Lung (tissue), 12 donors: ENCODE results near the gene NDFIP1. TPM values are rescaled to one million over a fixed set of nuclear protein-coding genes. Genes with fewer than 3 reads are reported as not detected.

Experiments used
- ATAC-seq: fragments of 200-7000 bp; cut with Tn5 transposase; one replicate; pipeline ENCODE4 v1.9.1; 2020; ENCODE audit warnings: moderate number of reproducible peaks; ENCODE audit not compliant: insufficient read depth, low FRiP score
- DNase-seq, 3 donors: peaks; one replicate each; pipeline ENCODE4 v3.0.0-alpha.2; 2013 to 2017
- H3K27ac ChIP-seq, 2 donors: one replicate each; pipeline ENCODE4 v1.5.1; 2013; ENCODE audit warnings: mild to moderate bottlenecking in 2 of 2, moderate library complexity in 2 of 2, control low read depth in 1 of 2, inconsistent platforms in 1 of 2, low read depth in 1 of 2, low read length in 1 of 2
- H3K27me3 ChIP-seq, 3 donors: one replicate each; pipeline ENCODE4 v1.5.1; 2013; ENCODE audit warnings: low read length in 2 of 3; ENCODE audit not compliant: control insufficient read depth in 3 of 3, insufficient read depth in 3 of 3
- H3K36me3 ChIP-seq, 4 donors: one replicate each; pipeline ENCODE4 v1.5.1; 2013; ENCODE audit warnings: low read length in 4 of 4, mild to moderate bottlenecking in 1 of 4, moderate library complexity in 1 of 4; ENCODE audit not compliant: control insufficient read depth in 4 of 4, insufficient read depth in 4 of 4
- H3K4me1 ChIP-seq, 5 donors: one replicate each; pipeline ENCODE4 v1.5.1; 2013; ENCODE audit warnings: low read length in 5 of 5, mild to moderate bottlenecking in 2 of 5, moderate library complexity in 1 of 5; ENCODE audit not compliant: control insufficient read depth in 5 of 5, insufficient read depth in 5 of 5
- H3K4me3 ChIP-seq: one replicate; pipeline ENCODE4 v1.5.1; 2013; ENCODE audit warnings: mild to moderate bottlenecking, control low read depth, moderate library complexity
- H3K9ac ChIP-seq, 2 donors: one replicate each; pipeline ENCODE4 v1.5.1; 2013; ENCODE audit warnings: low read length in 2 of 2, control low read depth in 1 of 2; ENCODE audit not compliant: insufficient read depth in 1 of 2
- H3K9me3 ChIP-seq, 4 donors: one replicate each; pipeline ENCODE4 v1.5.1; 2013; ENCODE audit warnings: low read length in 3 of 4, mild to moderate bottlenecking in 1 of 4, moderate library complexity in 1 of 4; ENCODE audit not compliant: control insufficient read depth in 4 of 4, insufficient read depth in 3 of 4
- CTCF ChIP-seq: IDR thresholded peaks from 2 replicates; pipeline ENCODE4 v1.5.1; 2012; ENCODE audit warnings: mild to moderate bottlenecking; ENCODE audit errors: control extremely low read depth, extremely low read depth
- WGBS, 2 donors: extraction: QIAGEN DNeasy Blood & Tissue Kit; methylation state at CpG; one replicate each; pipeline ENCODE4 v1.1.7; 2013; 5-methylcytosine and 5-hydroxymethylcytosine counted together
- polyA plus RNA-seq, 2 donors: library from polyadenylated mRNA; stranded (reverse); fragments of 200-250 nt; gene quantifications; one replicate each; pipeline ENCODE4 v1.2.1, GENCODE V29; 2013
- total RNA-seq, 2 donors: library from RNA; depleted of rRNA in 1 of 2; stranded (reverse); fragments of >200 nt in 1 of 2; gene quantifications; one replicate each; pipeline ENCODE4 v1.2.1, GENCODE V29; 2014 to 2021
- donor health status: control.
- donor health status: control.
- donor health status: Bipolar disorder and iron deficiency.
- donor health status: healthy.
- donor health status: DM: yes; HTN: yes; CAD: no.

Gene NDFIP1
- total and polyA plus RNA-seq, 4 donors = 31.5 to 106 (median 68.4) TPM

DNA sequence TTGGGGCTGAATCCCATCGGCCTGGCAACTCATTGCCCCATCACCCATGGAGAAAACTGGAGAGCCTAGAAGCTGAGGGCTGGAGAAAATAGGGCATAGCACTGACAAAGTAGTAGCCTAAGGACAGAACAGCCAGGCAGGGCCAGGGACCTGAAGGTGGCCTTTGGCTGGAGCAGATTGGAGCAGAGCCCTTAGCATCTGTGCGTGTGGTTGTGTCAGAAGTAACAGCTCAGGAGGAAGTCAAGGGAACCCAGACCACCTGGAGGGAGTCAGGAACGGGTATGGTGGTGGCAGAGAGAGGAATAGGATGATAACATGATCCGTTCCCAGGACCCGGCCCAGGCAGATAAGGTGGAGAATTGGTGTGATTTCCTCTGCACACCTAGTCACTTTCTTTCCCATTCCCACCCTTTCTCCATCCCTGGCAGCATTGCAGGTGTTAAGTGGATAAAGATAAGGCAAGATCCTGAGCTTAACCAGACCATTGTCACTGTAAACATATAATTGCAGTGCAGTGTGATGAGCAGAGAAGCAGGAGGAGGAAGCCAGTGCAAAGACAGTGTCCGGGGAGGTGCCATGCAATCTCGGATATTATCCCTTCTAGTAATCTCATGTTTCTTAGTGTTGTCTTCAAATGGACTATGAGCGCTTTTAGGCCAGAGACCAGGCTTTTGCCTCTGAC is 67.0 kb downstream of the NDFIP1 start:
- no peaks in the 10 kb centered on the region for H3K4me1 ChIP-seq
- H3K36me3 ChIP-seq = no peaks in the 10 kb centered on the region
- no peaks in the 10 kb centered on the region for H3K9me3 ChIP-seq
- no peak overlapping the region for H3K27ac ChIP-seq
- no peak for ATAC-seq
- WGBS, 2 donors = 83 to 87% methylated on average over 8 of the region's 8 CpGs
- no peak for TF ChIP-seq CTCF
- DNase-seq = no peak
- no peak overlapping the region for H3K9ac ChIP-seq
- no peaks in the 10 kb centered on the region for H3K27me3 ChIP-seq
- no peak overlapping the region for H3K4me3 ChIP-seq

DNA sequence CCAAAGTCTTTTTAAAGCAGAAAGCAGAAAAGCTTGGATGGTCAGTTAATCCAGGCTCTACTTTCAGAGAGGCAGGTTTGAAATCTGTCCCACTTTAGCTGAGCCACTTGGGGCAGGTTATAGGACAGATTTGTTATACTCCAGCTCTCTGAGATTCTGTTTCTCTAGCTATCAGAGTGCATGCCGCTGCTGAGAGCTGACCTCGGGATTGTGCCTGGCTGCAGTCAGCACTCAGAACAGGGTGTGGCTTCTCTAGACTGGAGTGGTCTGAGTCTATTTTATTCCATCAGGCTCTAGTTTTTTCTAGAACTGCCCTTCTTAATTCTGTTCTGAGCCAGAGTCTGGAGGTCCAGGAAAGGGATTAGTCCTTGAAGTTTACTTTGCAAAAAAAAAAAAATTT is 67.7 kb downstream of the NDFIP1 start:
- no peak for DNase-seq
- Histone ChIP-seq H3K4me1 (no peaks in the 10 kb centered on the region), H3K4me3 (no peak overlapping the region), H3K27ac (no peak overlapping the region), H3K36me3 (no peaks in the 10 kb centered on the region), H3K9ac (no peak overlapping the region), H3K27me3 (no peaks in the 10 kb centered on the region), H3K9me3 (no peaks in the 10 kb centered on the region)
- TF ChIP-seq CTCF = no peak
- ATAC-seq = no peak
- 50 to 81% methylated on average over 2 of the region's 2 CpGs for WGBS, 2 donors

- TF ChIP-seq CTCF = no peak
- WGBS, 2 donors = 98 to 99% methylated on average over 7 of the region's 7 CpGs
- H3K36me3 ChIP-seq = no peaks in the 10 kb centered on the region
- H3K27me3 ChIP-seq = no peaks in the 10 kb centered on the region
- H3K27ac ChIP-seq = no peak overlapping the region
- H3K4me1 ChIP-seq = no peaks in the 10 kb centered on the region
- H3K4me3 ChIP-seq = no peak overlapping the region
- ATAC-seq = no peak
- H3K9me3 ChIP-seq = no peaks in the 10 kb centered on the region
- no peak for DNase-seq
- no peak overlapping the region for H3K9ac ChIP-seq
Measured at GRCh38 chr5:142178651-142179050, 70.1 kb downstream of the NDFIP1 start.
